GM18951 (cell line): ENCODE measurements around the gene ENPEP.
"Not testable (repeated sequence)": the region's sequence is repeated elsewhere in the genome, so short reads cannot be mapped to it uniquely, and the experiment has no call there.

Experiments
- POLR2A ChIP-seq: IDR thresholded peaks from 4 replicates; pipeline ENCODE4 v1.6.1; 2011; ENCODE audit warnings: mild to moderate bottlenecking; ENCODE audit not compliant: insufficient read length, insufficient read depth; ENCODE audit errors: extremely low read depth
- in situ Hi-C: fragments of 300-500 bp; cut with MboI; formaldehyde crosslinking; loops from one replicate; pipeline ENCODE4 v1.12.0; 2022; ENCODE audit warnings: low sequenced_read_pairs, mixed read lengths, inconsistent platforms; ENCODE audit not compliant: unreplicated experiment

Gene ENPEP

GRCh38 chr4:110475881-110476818 lies at the start of gene ENPEP:
TSS of gene ENPEP (plus strand) at chr4:110476155. CDS start at chr4:110476415, 260 bp downstream.
- in situ Hi-C loops, result no loop called here
- no peak for TF ChIP-seq POLR2A

- in situ Hi-C loops, result not testable (repeated sequence)
Measured at GRCh38 chr4:110431805-110432204, 44.1 kb upstream of the ENPEP start.

- in situ Hi-C loops, result not testable (repeated sequence)
Measured at GRCh38 chr4:110437292-110437691, 38.7 kb upstream of the ENPEP start.

GRCh38 chr4:110439209-110439608 lies 36.7 kb upstream of the ENPEP start:
- in situ Hi-C loops, result not testable (repeated sequence)

- TF ChIP-seq POLR2A, result no peak
- in situ Hi-C loops, result no loop called here
Measured at GRCh38 chr4:110442309-110442708, 33.6 kb upstream of the ENPEP start.

- TF ChIP-seq POLR2A, result no peak
- in situ Hi-C loops, result no loop called here
Measured at GRCh38 chr4:110442788-110443187, 33.2 kb upstream of the ENPEP start.

GRCh38 chr4:110449947-110450346 lies 26.0 kb upstream of the ENPEP start:
- in situ Hi-C loops, result no loop called here
- no peak for TF ChIP-seq POLR2A

- in situ Hi-C loops, result no loop called here
- TF ChIP-seq POLR2A, result no peak
Measured at GRCh38 chr4:110452546-110452945, 23.4 kb upstream of the ENPEP start.

GRCh38 chr4:110454441-110454840 lies 21.5 kb upstream of the ENPEP start:
- no peak for TF ChIP-seq POLR2A
- in situ Hi-C loops, result no loop called here

GRCh38 chr4:110458494-110459266 lies 17.3 kb upstream of the ENPEP start:
- in situ Hi-C loops, result no loop called here
- TF ChIP-seq POLR2A, result no peak

- no peak for TF ChIP-seq POLR2A
- in situ Hi-C loops, result no loop called here
Measured at GRCh38 chr4:110460074-110460746, 15.7 kb upstream of the ENPEP start.

GRCh38 chr4:110467400-110467799 lies 8.6 kb upstream of the ENPEP start:
- TF ChIP-seq POLR2A, result no peak
- in situ Hi-C loops, result no loop called here

GRCh38 chr4:110472583-110473329 lies 3.2 kb upstream of the ENPEP start:
- no peak for TF ChIP-seq POLR2A
- in situ Hi-C loops, result no loop called here
